ENCODE data around the gene BBOX1.
"Not testable (repeated sequence)": the region's sequence is repeated elsewhere in the genome, so short reads cannot be mapped to it uniquely, and the experiment has no call there.

GRCh38 chr11:27001136-27001730, 39.4 kb upstream of the BBOX1 start:
- TF ChIP-seq, protein P1, sequence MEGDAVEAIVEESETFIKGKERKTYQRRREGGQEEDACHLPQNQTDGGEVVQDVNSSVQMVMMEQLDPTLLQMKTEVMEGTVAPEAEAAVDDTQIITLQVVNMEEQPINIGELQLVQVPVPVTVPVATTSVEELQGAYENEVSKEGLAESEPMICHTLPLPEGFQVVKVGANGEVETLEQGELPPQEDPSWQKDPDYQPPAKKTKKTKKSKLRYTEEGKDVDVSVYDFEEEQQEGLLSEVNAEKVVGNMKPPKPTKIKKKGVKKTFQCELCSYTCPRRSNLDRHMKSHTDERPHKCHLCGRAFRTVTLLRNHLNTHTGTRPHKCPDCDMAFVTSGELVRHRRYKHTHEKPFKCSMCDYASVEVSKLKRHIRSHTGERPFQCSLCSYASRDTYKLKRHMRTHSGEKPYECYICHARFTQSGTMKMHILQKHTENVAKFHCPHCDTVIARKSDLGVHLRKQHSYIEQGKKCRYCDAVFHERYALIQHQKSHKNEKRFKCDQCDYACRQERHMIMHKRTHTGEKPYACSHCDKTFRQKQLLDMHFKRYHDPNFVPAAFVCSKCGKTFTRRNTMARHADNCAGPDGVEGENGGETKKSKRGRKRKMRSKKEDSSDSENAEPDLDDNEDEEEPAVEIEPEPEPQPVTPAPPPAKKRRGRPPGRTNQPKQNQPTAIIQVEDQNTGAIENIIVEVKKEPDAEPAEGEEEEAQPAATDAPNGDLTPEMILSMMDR (IDR thresholded peaks at IDR 0.05) = not testable (repeated sequence)
- not testable (repeated sequence) for TF ChIP-seq POLR2A (IDR thresholded peaks at IDR 0.05)
